NCI-H2171 treated with DMSO at 0.1 percent for 48 hours (cell line): ENCODE measurements around the gene ZBTB32.

Experiments
- DNase-seq: peaks from one replicate; lab custom pipeline; 2025; lab: John Stamatoyannopoulos, UW

Gene ZBTB32

GRCh38 chr19:35752746-35753350 is 48.5 kb downstream of the ZBTB32 start:
- DNase-seq: no peak

- DNase-seq: no peak
Observed at GRCh38 chr19:35753634-35754369, 49.4 kb downstream of the ZBTB32 start.

GRCh38 chr19:35754370-35755130 is 50.2 kb downstream of the ZBTB32 start:
- no peak for DNase-seq

- DNase-seq: peak; percentile 15
Observed at GRCh38 chr19:35755131-35755549, 50.8 kb downstream of the ZBTB32 start.

- DNase-seq: no peak
Observed at GRCh38 chr19:35755550-35756376, 51.4 kb downstream of the ZBTB32 start.

- DNase-seq: no peak
Observed at GRCh38 chr19:35756377-35757230, 52.2 kb downstream of the ZBTB32 start, which contains the start of gene HSPB6. HSPB6 (minus strand) TSS chr19:35757029; CDS start chr19:35757008, 21 bp downstream.

- no peak for DNase-seq
Observed at GRCh38 chr19:35757231-35757748, 52.9 kb downstream of the ZBTB32 start.

GRCh38 chr19:35757749-35758608 is 53.6 kb downstream of the ZBTB32 start, which contains the start of gene PROSER3:
PROSER3 (plus strand) TSS chr19:35758176; CDS start chr19:35758216, 40 bp downstream.
- DNase-seq: peak; percentile 99

GRCh38 chr19:35759697-35760096 is 55.3 kb downstream of the ZBTB32 start:
- no peak for DNase-seq

- DNase-seq: no peak
Observed at GRCh38 chr19:35760711-35761349, 56.5 kb downstream of the ZBTB32 start.

GRCh38 chr19:35764432-35765315 is 60.3 kb downstream of the ZBTB32 start:
- DNase-seq: no peak
